Endodermal cell (in vitro differentiated cells): ENCODE measurements around the gene ULK1. TPM values are rescaled to one million over a fixed set of nuclear protein-coding genes. Genes with fewer than 3 reads are reported as not detected.

ENCODE experiments used
- DNase-seq: peaks from one replicate; pipeline ENCODE4 v3.0.0-alpha.2; 2017
- H3K27ac ChIP-seq: 2 replicates; pipeline ENCODE4 v1.5.1; 2013; ENCODE audit warnings: mild to moderate bottlenecking, low read depth, low read length, moderate library complexity
- H3K27me3 ChIP-seq: 2 replicates; pipeline ENCODE4 v1.6.1; 2013; ENCODE audit warnings: mild to moderate bottlenecking, low read length, moderate library complexity; ENCODE audit not compliant: insufficient read depth, control insufficient read depth, poor library complexity, severe bottlenecking
- H3K36me3 ChIP-seq: 2 replicates; pipeline ENCODE4 v1.7.0; 2013; ENCODE audit warnings: mild to moderate bottlenecking, low read length, moderate library complexity; ENCODE audit not compliant: control insufficient read depth, insufficient read depth
- H3K4me1 ChIP-seq: one replicate; pipeline ENCODE4 v1.7.0; 2013; ENCODE audit warnings: low read length; ENCODE audit not compliant: control insufficient read depth, insufficient read depth
- H3K4me3 ChIP-seq: 2 replicates; pipeline ENCODE4 v1.5.1; 2013; ENCODE audit warnings: mild to moderate bottlenecking, low read length, moderate library complexity
- H3K9ac ChIP-seq: 2 replicates; pipeline ENCODE4 v1.6.1; 2013; ENCODE audit warnings: mild to moderate bottlenecking, low read length, moderate library complexity; ENCODE audit not compliant: poor library complexity, severe bottlenecking; ENCODE audit errors: extremely low read depth
- H3K9me3 ChIP-seq: 2 replicates; pipeline ENCODE4 v1.6.1; 2013; ENCODE audit warnings: mild to moderate bottlenecking, low read length, moderate library complexity; ENCODE audit not compliant: control insufficient read depth
- H3K27ac Mint-ChIP-seq: 2 replicates; pipeline ENCODE4 v1.8.0; 2020; ENCODE audit warnings: mixed read lengths
- H3K27me3 Mint-ChIP-seq: 2 replicates; pipeline ENCODE4 v1.8.0; 2021; ENCODE audit warnings: mild to moderate bottlenecking, mixed read lengths; ENCODE audit not compliant: insufficient read depth
- H3K36me3 Mint-ChIP-seq: 2 replicates; pipeline ENCODE4 v1.8.0; 2020; ENCODE audit warnings: low read depth, mixed read lengths
- H3K4me1 Mint-ChIP-seq: 2 replicates; pipeline ENCODE4 v1.8.0; 2020; ENCODE audit warnings: mixed read lengths
- H3K4me3 Mint-ChIP-seq: 2 replicates; pipeline ENCODE4 v1.8.0; 2020; ENCODE audit warnings: mild to moderate bottlenecking, moderate library complexity, mixed read lengths
- H3K9me3 Mint-ChIP-seq: 2 replicates; pipeline ENCODE4 v1.8.0; 2020; ENCODE audit warnings: mild to moderate bottlenecking, mixed read lengths
- WGBS, 2 experiments: methylation state at CpG; one replicate each; pipeline versions ENCODE4 v1.1.5 to v1.1.7; 2013; ENCODE audit warnings: missing lambda C conversion rate in 2 of 2, mixed read lengths in 1 of 2; ENCODE audit not compliant: insufficient coverage in 1 of 2, insufficient read length in 1 of 2; 5-methylcytosine and 5-hydroxymethylcytosine counted together
- total RNA-seq, 2 donors: library from RNA; stranded (reverse); fragmentation: NEBNext Ultra II Directional in 1 of 2; extraction: Animal tissue kit (Norgen Biotek cat#: 25700) in 1 of 2; gene quantifications; 2 replicates in 1 of 2; 3 replicates in 1 of 2; pipeline ENCODE4 v1.2.1, GENCODE V29; 2021
- TF ChIP-seq, protein P1 (sequence below): fragments of 200-600 bp; sonication (generic); conservative IDR thresholded peaks from 2 replicates; pipeline ENCODE4 v1.5.0; 2021; ENCODE audit warnings: antibody characterized with exemption, mild to moderate bottlenecking

The ULK1 gene
- total RNA-seq, 2 donors from 2014 or later = 68.0 to 104 TPM

DNA sequence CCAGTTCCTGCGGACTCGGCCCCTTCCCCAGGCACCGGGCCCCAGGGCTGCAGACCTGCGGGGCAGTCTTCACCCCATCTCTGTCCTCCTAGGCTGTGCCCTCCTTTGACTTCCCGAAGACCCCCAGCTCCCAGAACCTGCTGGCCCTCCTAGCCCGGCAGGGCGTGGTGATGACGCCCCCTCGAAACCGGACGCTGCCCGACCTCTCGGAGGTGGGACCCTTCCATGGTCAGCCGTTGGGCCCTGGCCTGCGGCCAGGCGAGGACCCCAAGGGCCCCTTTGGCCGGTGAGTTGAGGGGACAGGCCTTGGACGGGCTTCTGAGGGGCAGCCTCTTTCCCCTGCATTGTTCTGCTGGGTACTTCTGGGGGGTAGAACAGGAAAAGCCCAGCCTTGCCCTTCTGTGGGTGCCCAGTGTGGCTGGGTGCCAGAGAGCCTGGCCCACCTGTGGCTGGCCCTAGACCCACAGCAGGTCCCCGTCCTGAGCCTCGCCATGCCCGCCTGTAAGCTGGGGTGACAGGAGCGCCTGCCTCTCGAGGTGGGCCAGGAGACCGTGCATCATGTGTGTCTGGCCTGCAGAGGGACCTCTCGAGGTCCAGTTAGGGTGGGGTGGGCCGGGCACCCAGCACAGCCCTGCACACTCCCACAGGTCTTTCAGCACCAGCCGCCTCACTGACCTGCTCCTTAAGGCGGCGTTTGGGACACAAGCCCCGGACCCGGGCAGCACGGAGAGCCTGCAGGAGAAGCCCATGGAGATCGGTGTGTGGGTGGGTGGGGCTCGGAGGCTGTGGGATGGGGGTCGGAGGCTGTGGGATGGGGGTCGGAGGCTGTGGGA is 22.1 kb downstream of the ULK1 start:
- 91 to 96% methylated on average over 5 to 36 of the region's 36 CpGs for WGBS, 2 experiments
- no peaks in the 10 kb centered on the region for H3K4me1 ChIP-seq

DNA sequence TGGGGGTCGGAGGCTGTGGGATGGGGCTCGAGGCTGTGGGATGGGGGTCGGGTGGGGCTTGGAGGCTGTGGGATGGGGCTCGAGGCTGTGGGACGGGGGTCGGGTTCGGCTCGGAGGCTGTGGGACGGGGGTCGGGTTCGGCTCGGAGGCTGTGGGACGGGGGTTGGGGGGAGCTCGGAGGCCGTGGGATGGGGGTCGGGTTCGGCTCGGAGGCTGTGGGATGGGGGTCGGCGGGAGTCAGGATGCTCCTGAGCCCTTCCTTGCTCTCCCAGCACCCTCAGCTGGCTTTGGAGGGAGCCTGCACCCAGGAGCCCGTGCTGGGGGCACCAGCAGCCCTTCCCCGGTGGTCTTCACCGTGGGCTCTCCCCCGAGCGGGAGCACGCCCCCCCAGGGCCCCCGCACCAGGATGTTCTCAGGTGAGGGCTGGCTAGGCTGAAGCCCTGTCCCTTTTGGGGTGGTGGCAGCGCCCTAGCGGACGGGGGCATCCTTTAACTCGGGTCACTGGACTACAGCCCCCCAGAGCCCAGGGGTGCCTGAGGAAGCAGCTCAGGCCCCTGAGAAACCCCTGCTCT is 22.8 kb downstream of the ULK1 start:
- peak; percentile 81 for DNase-seq
- H3K27ac ChIP-seq = no peak overlapping the region
- TF ChIP-seq, protein P1, sequence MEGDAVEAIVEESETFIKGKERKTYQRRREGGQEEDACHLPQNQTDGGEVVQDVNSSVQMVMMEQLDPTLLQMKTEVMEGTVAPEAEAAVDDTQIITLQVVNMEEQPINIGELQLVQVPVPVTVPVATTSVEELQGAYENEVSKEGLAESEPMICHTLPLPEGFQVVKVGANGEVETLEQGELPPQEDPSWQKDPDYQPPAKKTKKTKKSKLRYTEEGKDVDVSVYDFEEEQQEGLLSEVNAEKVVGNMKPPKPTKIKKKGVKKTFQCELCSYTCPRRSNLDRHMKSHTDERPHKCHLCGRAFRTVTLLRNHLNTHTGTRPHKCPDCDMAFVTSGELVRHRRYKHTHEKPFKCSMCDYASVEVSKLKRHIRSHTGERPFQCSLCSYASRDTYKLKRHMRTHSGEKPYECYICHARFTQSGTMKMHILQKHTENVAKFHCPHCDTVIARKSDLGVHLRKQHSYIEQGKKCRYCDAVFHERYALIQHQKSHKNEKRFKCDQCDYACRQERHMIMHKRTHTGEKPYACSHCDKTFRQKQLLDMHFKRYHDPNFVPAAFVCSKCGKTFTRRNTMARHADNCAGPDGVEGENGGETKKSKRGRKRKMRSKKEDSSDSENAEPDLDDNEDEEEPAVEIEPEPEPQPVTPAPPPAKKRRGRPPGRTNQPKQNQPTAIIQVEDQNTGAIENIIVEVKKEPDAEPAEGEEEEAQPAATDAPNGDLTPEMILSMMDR = no peak
- no peaks in the 10 kb centered on the region for H3K9me3 Mint-ChIP-seq
- H3K36me3 ChIP-seq = peaks cover 14% of the 10 kb centered on the region
- H3K9me3 ChIP-seq = no peaks in the 10 kb centered on the region
- H3K4me1 Mint-ChIP-seq = no peaks in the 10 kb centered on the region
- no peaks in the 10 kb centered on the region for H3K27me3 Mint-ChIP-seq
- no peaks in the 10 kb centered on the region for H3K4me1 ChIP-seq
- H3K4me3 ChIP-seq = no peak overlapping the region
- H3K4me3 Mint-ChIP-seq = no peak overlapping the region
- H3K27ac Mint-ChIP-seq = no peak overlapping the region
- peaks cover 29% of the 10 kb centered on the region for H3K36me3 Mint-ChIP-seq
- no peak overlapping the region for H3K9ac ChIP-seq
- no peaks in the 10 kb centered on the region for H3K27me3 ChIP-seq
- 95 to 100% methylated on average over 5 to 13 of the region's 31 CpGs for WGBS, 2 experiments

More for the DNA sequence above, 22.1 kb downstream of the ULK1 start:
- Mint-ChIP-seq H3K9me3 (no peaks in the 10 kb centered on the region), H3K27ac (no peak overlapping the region), H3K4me1 (no peaks in the 10 kb centered on the region), H3K36me3 (peaks cover 30% of the 10 kb centered on the region), H3K4me3 (no peak overlapping the region), H3K27me3 (no peaks in the 10 kb centered on the region)
- no peak for DNase-seq
- H3K36me3 ChIP-seq = peaks cover 21% of the 10 kb centered on the region
- no peak overlapping the region for H3K27ac ChIP-seq
- no peaks in the 10 kb centered on the region for H3K9me3 ChIP-seq
- no peak overlapping the region for H3K4me3 ChIP-seq
- H3K9ac ChIP-seq = no peak overlapping the region
- no peaks in the 10 kb centered on the region for H3K27me3 ChIP-seq
- TF ChIP-seq, protein P1 = no peak

DNA sequence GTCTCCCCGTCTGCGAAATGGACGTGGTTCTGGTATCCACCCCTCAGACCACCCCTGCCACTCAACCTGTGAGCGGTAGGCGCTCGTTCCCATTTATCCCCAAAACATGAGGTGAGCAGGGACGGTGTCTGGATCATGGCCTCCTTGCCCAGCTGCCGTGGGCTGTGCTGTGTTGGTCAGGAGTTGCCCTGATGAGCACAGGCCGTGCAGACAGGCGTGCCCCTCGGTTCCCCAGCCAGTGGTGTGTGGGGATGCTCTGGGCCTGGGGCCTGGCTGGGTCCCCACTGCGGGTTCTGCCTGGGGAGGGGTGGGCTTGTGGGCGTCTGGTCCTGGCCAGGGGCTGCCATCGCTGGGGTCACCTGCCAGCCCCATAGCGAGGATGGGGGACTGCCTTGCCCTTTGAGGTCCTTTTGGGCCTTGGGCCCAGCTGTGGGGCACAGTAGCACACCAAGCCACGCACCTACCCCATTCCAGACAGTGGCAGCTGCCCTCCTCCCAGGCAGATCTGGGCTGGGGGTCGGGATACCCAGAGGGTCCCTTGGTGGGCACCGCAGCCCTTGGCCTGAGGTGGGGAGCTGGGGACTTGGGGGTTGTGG is 23.4 kb downstream of the ULK1 start:
- Mint-ChIP-seq H3K4me3 (no peak overlapping the region), H3K27me3 (no peaks in the 10 kb centered on the region), H3K9me3 (no peaks in the 10 kb centered on the region), H3K36me3 (peaks cover 31% of the 10 kb centered on the region), H3K27ac (no peak overlapping the region), H3K4me1 (no peaks in the 10 kb centered on the region)
- Histone ChIP-seq H3K27ac (no peak overlapping the region), H3K9ac (no peak overlapping the region), H3K27me3 (no peaks in the 10 kb centered on the region), H3K4me1 (no peaks in the 10 kb centered on the region), H3K9me3 (no peaks in the 10 kb centered on the region), H3K36me3 (peaks cover 10% of the 10 kb centered on the region), H3K4me3 (no peak overlapping the region)
- 96 to 97% methylated on average over 6 to 18 of the region's 18 CpGs for WGBS, 2 experiments
- TF ChIP-seq, protein P1 = no peak
- peak; percentile 51 for DNase-seq
